Mucosa of rectum (tissue), 2 donors: ENCODE measurements around the gene CYCS.
"Not testable (repeated sequence)": the region's sequence is repeated elsewhere in the genome, so short reads cannot be mapped to it uniquely, and the experiment has no call there.

Experiments used
- H3K27ac ChIP-seq, 2 donors: one replicate each; pipeline ENCODE4 v1.7.0; 2013; ENCODE audit warnings: inconsistent platforms in 2 of 2, low read depth in 2 of 2, low read length in 2 of 2
- H3K27me3 ChIP-seq, 2 donors: one replicate each; pipeline ENCODE4 v1.7.0; 2013; ENCODE audit warnings: low read length in 2 of 2; ENCODE audit not compliant: control insufficient read depth in 2 of 2, insufficient read depth in 2 of 2
- H3K36me3 ChIP-seq, 2 donors: one replicate each; pipeline ENCODE4 v1.7.0; 2013; ENCODE audit warnings: low read length in 2 of 2; ENCODE audit not compliant: control insufficient read depth in 2 of 2, insufficient read depth in 2 of 2
- H3K4me1 ChIP-seq, 2 donors: one replicate each; pipeline ENCODE4 v1.7.0; 2013; ENCODE audit warnings: low read length in 2 of 2, mild to moderate bottlenecking in 1 of 2; ENCODE audit not compliant: control insufficient read depth in 2 of 2, insufficient read depth in 2 of 2
- H3K4me3 ChIP-seq, 2 donors: one replicate each; pipeline ENCODE4 v1.7.0; 2013; ENCODE audit warnings: low read length in 2 of 2
- H3K9ac ChIP-seq, 2 donors: one replicate each; pipeline ENCODE4 v1.7.0; 2013; ENCODE audit warnings: low read length in 2 of 2, low read depth in 1 of 2, mild to moderate bottlenecking in 1 of 2
- H3K9me3 ChIP-seq, 2 donors: one replicate each; pipeline ENCODE4 v1.7.0; 2013; ENCODE audit warnings: low read length in 2 of 2; ENCODE audit not compliant: control insufficient read depth in 2 of 2
- donor health status: healthy.
- donor health status: Normal muscosa, but diverticular disease.

Gene CYCS

DNA sequence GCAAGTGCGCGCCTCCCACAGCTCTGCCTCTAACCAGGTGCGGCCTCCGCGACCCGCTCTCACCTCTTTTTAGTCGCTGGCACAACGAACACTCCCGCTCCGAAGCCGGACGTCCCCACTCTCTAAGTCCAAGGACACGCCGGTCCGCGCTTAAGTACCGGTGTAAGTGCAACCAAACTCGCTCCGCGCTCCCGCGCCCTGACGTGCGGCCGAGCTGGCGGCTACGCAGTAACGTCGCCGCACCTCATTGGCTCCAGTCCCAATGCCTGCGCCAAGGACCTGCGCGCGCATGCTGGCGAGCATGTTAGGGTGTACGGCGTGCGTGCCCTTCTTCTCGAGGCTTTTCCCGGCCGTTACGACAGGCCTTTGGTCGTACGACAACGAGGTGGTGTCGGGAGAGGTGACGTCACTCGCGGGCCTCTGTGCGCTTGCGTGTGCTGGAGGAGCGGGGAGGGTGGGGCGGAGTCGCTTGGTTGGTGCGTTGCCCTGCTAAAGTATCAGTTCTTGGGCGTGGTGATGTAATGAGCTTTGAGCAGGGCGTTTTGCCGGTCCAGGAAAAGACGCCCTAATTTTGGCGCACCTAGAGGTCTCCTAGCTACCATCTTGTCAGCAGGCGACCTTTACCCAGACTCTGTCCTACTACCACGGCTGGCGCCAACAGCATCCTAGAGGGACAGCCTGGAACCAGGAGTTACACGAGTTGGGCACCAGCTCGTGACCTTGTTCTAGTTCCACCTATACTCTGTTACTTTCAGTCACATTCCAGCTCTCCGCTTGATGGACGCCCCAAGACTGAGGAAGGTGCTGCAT lies at the start of gene CYCS:
Gene CYCS (minus strand): TSS at position 124 of the 810 bp plus-strand sequence. CDS start 1,141 bp downstream, outside the sequence.
- Histone ChIP-seq H3K9me3 (no peaks in the 10 kb centered on the region), H3K27me3 (no peaks in the 10 kb centered on the region), H3K27ac (peak within 1 kb of the TSS; percentile 95 to 96), H3K4me3 (peak within 1 kb of the TSS; percentile 91 to 100), H3K4me1 (peaks cover 16% of the 10 kb centered on the region in 2 donors), H3K9ac (peak within 1 kb of the TSS; percentile 93 to 100), H3K36me3 (peaks cover 13 to 20% of the 10 kb centered on the region in 2 donors)

DNA sequence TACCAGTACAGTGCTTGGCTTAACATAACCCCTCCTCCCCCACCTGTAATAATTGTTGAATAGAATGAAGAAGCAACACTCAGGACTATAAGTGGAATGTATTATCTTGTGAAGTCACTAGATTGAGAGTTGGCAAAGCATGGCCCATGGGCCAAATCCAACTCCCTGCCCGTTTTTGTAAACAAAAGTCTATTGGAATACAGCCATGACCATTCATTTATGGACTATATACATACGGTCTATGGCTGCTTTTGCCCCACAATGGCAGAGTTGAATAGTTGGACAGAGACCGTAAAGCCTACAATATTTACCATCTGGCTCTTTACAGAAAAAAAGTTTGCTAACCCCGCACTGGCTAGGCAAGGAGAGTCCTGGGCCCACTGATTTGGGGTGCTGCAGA lies 48.1 kb upstream of the CYCS start:
- Histone ChIP-seq H3K27me3 (no peaks in the 10 kb centered on the region), H3K4me1 (peaks cover 9 to 28% of the 10 kb centered on the region in 2 donors), H3K9me3 (no peaks in the 10 kb centered on the region), H3K4me3 (no peak overlapping the region), H3K36me3 (no peaks in the 10 kb centered on the region), H3K9ac (no peak overlapping the region), H3K27ac (no peak overlapping the region)

- Histone ChIP-seq H3K4me3 (peak overlapping the region in 1 of 2 donors; percentile 1), H3K9me3 (no peaks in the 10 kb centered on the region), H3K27ac (peak overlapping the region; percentile 43 to 71), H3K36me3 (no peaks in the 10 kb centered on the region), H3K9ac (no peak overlapping the region), H3K4me1 (peaks cover 11 to 32% of the 10 kb centered on the region in 2 donors), H3K27me3 (no peaks in the 10 kb centered on the region)
Observed at GRCh38 chr7:25171516-25171915, 46.5 kb upstream of the CYCS start.

GRCh38 chr7:25171071-25171470 lies 46.0 kb upstream of the CYCS start:
- Histone ChIP-seq H3K4me1 (peaks cover 11 to 32% of the 10 kb centered on the region in 2 donors), H3K36me3 (no peaks in the 10 kb centered on the region), H3K9me3 (no peaks in the 10 kb centered on the region), H3K27me3 (no peaks in the 10 kb centered on the region), H3K9ac (no peak overlapping the region), H3K4me3 (no peak overlapping the region), H3K27ac (peak overlapping the region; percentile 43 to 71)

DNA sequence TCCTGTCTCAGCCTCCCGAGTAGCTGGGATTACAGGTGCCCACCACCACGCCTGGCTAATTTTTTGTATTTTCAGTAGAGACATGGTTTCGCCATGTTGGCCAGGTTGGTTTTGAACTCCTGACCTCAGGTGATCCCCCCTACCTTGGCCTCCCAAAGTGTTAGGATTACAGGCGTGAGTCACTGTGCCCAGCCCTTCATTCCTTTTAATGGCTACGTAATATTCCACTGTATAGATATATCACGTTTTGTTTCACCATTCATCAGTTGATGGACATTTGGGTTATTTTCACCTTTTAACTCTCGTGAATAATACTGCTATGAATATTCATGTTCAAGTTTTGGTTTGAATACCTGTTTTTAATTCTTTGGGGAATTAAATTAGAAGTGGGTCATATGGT lies 44.6 kb upstream of the CYCS start:
- Histone ChIP-seq H3K27ac (no peak overlapping the region), H3K36me3 (no peaks in the 10 kb centered on the region), H3K9ac (no peak overlapping the region), H3K4me3 (no peak overlapping the region), H3K4me1 (peaks cover 11 to 32% of the 10 kb centered on the region in 2 donors), H3K9me3 (no peaks in the 10 kb centered on the region), H3K27me3 (no peaks in the 10 kb centered on the region)

DNA sequence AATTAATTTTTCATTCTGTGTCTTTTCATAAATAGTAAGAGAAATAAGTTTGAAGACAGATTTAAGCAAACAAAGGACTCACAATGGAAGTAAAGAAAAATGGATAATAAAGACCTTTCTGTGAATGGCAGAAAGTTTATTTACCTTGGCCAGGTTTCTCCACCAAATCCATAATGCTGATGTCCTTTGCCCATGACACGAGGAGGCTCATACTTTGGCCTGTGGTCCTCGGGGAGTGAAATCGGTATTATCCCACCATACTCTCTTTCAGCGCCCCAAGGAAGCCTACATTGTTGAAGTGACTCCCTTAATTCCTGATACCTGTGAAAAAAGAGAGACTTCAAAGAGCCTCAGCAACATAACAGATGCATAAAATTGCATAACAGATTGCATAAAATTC lies 43.1 kb upstream of the CYCS start:
- Histone ChIP-seq H3K36me3 (peaks cover 0 to 7% of the 10 kb centered on the region in 2 donors), H3K27ac (peak overlapping the region in 1 of 2 donors; percentile 32), H3K4me3 (no peak overlapping the region)

DNA sequence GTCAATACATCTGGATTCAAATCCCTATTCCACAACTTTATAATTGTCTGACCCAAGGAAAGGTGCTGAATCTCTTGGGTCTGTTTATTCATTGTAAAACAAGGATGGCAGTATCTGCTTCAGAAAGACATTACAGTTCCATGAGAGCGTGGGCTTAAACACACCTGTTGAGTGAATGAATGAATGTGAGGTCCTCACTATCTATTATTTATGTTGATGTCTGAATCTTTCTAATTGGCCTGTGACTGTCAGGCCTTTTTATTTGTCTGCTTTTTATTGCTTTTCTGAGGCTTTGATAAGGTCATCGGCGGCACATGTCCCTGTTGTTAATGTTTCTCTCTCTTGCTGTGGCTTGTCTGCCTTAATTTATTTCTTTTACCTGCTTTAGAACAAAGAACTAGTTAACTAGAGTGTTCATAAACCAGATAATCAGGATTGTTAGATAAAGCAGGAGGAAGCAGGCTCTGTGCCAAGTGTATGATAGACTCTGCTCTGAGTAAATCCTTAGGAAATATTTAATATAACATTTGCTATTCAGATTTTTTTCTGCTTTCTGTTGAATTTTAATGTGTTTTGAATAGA lies 42.3 kb upstream of the CYCS start:
- H3K4me1 ChIP-seq: peaks cover 9 to 21% of the 10 kb centered on the region in 2 donors
- no peaks in the 10 kb centered on the region for H3K9me3 ChIP-seq
- H3K9ac ChIP-seq: no peak overlapping the region
- no peak overlapping the region for H3K27ac ChIP-seq
- no peaks in the 10 kb centered on the region for H3K27me3 ChIP-seq
- H3K4me3 ChIP-seq: no peak overlapping the region
- peaks cover 0 to 7% of the 10 kb centered on the region in 2 donors for H3K36me3 ChIP-seq

More for the DNA sequence above, 43.1 kb upstream of the CYCS start:
- Histone ChIP-seq H3K9ac (no peak overlapping the region), H3K9me3 (no peaks in the 10 kb centered on the region), H3K4me1 (peaks cover 9 to 26% of the 10 kb centered on the region in 2 donors), H3K27me3 (no peaks in the 10 kb centered on the region)

DNA sequence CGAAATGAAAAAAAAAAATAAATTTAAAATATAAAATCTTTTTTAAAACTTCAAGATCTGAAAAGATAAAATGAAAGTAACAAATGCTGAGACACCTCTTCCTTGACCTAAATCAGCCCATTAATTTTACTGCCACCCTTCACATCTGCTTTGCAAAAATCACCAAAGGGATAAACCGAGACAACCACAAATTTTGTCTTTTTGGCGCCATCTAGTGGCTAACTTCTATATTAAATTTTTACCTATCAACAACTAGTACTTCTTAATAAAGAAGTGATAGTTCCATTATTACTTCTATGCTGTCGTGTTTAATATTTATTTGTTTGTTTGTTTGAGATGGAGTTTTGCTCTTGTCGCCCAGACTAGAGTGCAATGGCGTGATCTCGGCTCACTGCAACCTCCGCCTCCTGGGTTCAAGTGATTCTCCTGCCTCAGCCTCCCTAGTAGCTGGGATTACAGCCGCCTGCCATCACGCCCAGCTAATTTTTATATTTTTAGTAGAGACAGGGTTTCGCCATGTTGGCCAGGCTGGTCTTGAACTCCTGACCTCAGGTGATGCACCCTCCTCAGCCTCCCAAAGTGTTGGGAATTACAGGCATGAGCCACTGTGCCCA lies 35.0 kb upstream of the CYCS start:
- not testable (repeated sequence) for H3K9me3 ChIP-seq, H3K4me3 ChIP-seq, H3K27me3 ChIP-seq, H3K27ac ChIP-seq, H3K9ac ChIP-seq, H3K4me1 ChIP-seq
- H3K36me3 ChIP-seq: peaks cover 0 to 18% of the 10 kb centered on the region in 2 donors

- Histone ChIP-seq H3K27ac (no peak overlapping the region), H3K4me1 (peaks cover 0 to 4% of the 10 kb centered on the region in 2 donors), H3K27me3 (no peaks in the 10 kb centered on the region), H3K9ac (no peak overlapping the region), H3K9me3 (no peaks in the 10 kb centered on the region), H3K36me3 (peaks cover 3 to 23% of the 10 kb centered on the region in 2 donors), H3K4me3 (no peak overlapping the region)
Observed at GRCh38 chr7:25158966-25159365, 33.9 kb upstream of the CYCS start.

GRCh38 chr7:25151773-25152172 lies 26.7 kb upstream of the CYCS start:
- Histone ChIP-seq H3K27me3 (no peaks in the 10 kb centered on the region), H3K27ac (no peak overlapping the region), H3K4me3 (no peak overlapping the region), H3K4me1 (peaks cover 0 to 5% of the 10 kb centered on the region in 2 donors), H3K9me3 (no peaks in the 10 kb centered on the region), H3K9ac (no peak overlapping the region), H3K36me3 (peaks cover 11 to 13% of the 10 kb centered on the region in 2 donors)
